Stimulated activated CD4-positive, alpha-beta T cell treated with anti-CD3 and anti-CD28 coated beads, TNF-alpha, amount 100 ng/mL, for 24 hours (primary cell): ENCODE results near the gene TSPAN15.
"Not testable (repeated sequence)": the region's sequence is repeated elsewhere in the genome, so short reads cannot be mapped to it uniquely, and the experiment has no call there.

Source experiments
- DNase-seq, 3 experiments: peaks; one replicate each; pipeline ENCODE4 v3.0.0-alpha.2; 2020; ENCODE audit warnings: low read depth in 3 of 3

The TSPAN15 gene

DNA sequence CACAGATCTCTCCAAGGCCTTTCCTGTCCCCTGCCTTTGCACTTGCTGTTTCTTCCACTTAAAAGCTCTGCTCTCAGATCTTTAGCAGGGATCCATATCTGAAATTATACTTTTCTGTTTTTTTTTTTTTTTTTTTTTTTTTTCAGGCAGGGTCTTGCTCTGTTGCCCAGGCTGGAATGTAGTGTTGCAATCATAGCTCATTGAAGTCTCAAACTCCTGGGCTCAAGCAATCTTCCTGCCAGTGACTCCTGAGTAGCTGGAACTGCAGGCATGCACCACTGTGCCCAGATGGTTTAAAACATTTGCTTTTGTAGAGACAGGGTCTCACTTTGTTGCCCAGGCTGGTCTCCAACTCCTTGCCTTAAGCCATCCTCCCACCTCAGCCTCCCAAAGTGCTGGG lies 5.0 kb upstream of the TSPAN15 start:
- no peak for DNase-seq

DNA sequence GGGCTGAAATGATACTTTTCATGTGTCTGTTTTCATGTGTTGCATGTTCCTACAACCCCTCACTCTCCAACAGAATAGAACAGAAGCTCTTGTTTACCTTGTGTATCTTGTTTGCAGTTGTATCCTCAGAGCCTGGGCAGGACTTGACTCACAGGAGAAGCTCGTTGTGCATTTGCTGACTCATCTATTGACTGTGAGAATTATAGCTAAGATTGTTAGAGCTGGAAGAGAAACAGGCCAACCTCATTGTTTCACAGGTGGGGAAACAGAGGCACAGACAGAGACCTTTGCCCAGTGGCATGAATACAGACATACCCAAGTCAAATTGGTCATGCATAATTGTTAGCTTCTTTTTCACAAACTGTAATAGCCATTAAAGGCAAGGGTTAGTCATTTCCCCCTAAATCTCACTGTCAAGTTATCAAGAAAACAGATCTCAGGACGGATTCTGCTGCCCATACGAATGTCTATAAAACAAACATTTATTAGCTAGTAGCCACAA lies 4.6 kb upstream of the TSPAN15 start:
- no peak for DNase-seq

DNA sequence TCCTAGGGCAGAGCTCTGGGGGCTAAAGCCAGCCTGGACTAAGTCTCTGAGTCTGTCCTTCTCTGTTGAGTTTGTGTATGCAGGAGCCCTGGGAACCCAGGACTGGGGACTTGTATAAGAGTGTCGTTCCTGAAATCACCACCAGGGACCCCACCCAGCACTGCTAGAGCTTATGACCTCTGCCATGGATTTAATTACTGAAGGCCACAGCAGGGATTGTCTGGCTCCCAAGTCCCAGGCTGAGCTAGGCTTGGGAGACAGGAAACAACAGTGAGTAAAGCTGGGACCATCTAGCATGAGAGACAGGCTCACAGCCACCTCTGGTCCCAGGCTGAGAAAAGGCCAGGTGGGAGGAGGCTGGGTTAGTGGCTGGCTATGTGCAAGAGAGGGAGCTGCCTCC lies 1.4 kb upstream of the TSPAN15 start:
- DNase-seq = peak in 2 of 3 experiments; percentile 18 to 30

DNA sequence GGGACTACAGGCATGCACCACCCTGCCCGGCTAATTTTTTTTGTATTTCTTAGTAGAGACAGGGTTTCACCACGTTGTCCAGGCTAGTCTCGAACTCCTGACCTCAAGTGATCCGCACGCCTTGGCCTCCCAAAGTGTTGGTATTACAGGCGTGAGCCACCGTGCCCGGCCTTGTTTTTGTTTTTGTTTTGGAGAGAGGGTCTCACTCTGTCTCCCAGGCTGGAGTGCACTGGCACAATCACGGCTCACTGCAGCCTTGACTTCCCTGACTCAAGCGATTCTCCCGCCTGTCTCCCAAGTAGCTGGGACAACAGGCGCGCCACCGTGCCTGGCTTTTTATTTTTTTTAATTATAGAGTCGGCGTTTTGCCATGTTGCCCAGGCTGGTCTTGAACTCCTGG lies 870 bp upstream of the TSPAN15 start:
- not testable (repeated sequence) for DNase-seq

DNA sequence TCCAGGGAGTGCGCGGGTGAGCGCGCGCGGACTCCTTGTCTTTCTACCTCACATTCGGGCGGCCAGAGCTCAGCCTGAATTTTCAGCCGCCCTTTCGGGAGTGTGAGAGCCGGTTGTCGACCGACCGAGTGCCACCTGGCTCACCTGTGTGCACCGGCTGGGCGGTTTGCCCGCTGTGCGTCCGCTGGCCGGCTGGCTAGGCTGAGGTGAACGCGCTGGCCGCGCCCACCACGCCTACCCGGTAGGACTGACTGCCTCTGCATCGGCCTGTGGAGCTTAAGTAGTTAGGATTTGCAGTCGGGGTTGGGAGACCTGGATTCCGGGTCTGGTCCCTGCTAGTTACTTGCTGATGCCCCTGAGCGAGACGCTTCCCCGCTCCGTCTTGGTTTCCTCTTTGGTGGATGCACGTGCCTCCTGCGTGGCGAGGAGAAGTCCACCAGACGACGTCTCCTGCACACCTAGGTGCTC lies 553 bp downstream of the TSPAN15 start:
- peak in 1 of 3 experiments; percentile 5 for DNase-seq

DNA sequence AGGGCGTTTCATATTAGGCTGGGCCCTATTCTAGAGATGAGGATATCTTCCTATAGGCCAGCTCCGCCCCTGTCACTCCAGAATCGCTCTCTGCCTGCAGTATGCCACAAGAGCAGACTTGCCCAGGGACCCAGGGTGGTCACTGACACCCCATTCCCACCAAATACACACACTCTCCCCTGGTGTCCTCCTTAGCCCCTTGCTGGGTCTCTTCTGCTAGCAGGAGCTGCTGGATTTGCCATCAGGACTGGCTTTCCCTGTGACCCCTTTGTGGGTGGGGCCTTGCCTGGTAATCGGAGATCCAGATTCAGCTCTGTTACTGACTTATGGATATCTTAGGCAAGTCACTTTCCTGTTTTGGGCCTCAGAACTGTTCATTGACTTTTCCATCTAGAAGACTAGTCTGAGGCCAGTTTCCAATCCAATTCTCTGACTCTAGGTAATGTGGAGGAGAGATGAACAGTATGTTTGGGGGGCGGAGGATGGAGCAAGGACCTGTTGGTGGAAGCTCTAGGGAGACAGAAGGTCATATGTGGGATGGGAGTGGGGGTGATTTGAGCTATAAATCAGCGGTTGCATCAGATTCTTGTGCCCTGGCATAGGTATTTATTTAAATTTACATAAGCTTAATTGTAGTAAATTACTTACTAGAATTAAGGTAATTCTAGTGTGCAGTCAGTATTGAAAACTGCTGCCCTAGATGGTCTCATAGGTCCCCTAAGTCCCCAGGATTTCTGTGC lies 1.6 kb downstream of the TSPAN15 start:
- no peak for DNase-seq

DNA sequence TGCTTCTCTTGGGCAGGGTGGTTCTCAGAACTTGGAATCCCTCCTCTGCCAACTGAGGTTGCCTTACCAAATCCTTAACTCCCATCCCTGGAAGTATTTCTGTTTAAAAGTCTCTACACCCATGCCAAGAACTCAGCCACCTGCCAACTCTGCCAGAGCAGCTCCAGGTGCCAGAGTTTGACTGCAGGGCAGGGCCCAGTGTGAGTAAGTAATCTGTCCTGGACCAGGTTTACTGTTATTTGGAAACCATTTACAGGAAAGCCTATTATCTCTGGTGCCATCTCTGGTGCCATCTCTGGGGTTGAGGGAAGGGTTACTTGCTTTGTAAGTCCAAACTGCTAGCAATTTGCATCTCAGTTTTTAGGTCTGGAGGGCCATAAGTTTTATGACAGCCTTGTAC lies 2.5 kb downstream of the TSPAN15 start:
- no peak for DNase-seq

DNA sequence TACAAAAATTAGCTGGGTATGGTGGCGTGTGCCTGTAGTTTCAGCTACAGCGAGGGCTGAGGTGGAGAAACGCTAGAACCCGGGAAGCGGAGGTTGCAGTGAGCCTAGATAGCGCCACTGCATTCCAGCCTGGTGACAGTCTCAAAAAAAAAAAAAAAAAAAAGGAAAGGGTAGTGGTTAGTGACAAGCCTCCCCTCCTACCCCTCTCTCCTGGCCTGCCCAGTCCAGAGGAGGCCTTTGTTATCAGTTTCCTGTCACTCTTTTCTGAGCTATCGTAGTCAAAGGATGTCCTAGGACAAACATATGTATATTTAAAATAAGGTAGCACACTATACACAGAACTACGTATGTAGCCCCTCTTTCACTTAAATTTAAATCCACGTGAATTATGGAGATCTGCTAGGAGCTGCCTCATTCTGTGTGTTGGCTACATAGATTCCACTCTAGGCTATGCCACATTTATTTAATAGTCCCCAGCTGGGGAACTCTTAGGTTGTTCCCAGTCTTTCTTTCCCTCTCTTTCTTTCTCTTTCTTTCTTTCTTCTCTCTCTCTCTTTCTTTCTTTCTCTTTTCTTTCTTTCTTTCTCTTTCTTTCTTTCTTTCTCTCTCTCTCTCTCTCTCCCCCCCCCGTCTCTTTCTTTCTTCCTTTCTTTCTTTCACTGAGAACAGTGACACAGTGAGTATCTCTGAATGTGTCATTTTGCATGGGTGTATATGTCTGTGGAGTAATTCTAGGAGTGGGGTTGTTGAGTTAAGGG lies 3.9 kb downstream of the TSPAN15 start:
- no peak for DNase-seq

DNA sequence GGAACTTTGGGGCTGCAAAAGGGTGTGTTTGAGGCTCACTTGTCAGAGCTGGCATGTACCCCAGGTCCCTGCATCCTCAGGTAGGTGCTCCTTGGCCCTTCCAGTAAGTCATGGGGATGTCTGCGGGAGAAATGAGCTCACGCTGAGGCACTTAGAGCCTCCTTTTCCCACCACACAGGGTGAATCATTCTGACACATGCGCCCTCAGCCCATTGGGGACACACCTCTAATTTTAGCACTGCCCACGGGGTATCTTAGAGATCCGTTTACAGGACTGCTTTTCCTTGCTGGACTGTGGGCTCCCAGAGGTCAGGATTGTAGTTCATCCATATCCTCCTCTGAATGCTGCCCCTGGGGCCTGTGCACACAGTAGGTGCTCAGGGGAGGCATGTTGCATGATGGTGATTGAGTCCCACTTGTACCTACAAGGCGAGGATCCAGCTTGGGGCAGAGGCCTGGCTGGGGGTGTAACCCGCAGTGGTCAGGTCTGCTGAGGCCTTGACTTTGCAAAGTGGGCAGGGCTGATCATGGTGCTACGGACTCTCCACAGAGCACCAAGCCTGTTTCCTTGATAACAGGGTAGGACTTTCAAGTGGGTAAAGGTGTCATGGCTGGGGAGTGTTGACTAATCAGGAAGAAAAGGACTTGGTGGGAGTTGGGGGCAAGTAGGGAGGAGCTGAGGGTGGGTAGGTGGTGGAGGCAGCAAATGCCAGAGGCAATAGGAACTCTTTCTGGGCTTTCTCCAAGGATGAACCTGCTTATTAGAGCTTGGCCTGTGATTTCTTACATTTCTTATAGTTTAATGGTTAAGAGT lies 5.8 kb downstream of the TSPAN15 start:
- DNase-seq = no peak

DNA sequence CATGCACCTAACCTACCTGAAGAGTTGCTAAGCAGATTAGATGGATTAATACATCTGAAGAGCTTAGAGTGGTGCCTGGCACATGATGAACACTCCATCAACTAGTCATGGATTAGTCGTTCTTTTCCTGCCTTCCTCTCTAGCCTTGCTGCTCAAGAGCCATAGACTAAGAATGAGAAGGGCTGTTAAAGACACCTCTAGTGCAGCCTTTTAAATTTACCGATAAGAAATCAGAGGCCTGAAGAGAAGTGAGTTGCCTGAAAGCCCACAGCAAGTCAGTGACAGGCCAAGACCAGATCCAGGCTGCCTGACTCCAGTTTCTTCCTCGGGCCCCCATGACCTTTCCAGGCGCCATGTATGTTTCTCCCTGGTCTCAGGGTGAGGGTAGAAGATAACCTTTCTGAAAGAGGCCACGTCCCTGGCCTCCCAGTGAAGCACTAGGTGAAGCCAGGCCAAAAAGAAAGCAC lies 6.5 kb downstream of the TSPAN15 start:
- DNase-seq = no peak

DNA sequence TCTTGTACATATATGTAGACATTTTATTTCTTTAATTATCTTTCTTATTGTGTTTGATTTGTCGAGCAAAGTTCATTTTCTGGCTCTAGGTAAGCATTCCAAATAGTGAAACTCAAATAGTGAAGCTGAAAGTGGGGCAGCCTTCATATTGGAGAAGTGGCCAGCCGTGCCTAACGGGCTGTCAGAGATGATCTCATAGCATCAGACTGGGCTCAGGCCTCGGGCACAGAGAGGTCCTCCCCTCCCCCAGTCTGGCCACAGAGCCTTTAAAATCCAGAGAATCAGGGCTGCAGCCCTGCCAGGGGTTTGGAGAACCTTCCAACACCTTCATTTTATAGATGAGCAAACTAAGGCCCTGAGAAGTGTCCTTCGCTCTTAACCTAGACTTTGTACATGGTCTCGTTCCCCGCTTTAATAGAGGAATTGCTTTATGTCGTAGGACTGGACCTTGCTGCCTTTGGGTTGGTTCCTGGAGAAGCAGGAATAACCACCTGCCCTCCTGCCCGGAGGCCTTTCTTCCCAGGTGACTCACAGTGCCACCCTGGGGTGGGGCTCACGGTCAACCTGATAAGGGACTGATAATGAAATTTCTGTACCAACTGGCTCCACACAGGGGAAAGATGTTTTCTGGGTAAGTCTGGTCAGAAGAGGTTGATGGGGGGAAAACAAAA lies 7.3 kb downstream of the TSPAN15 start:
- DNase-seq = no peak

DNA sequence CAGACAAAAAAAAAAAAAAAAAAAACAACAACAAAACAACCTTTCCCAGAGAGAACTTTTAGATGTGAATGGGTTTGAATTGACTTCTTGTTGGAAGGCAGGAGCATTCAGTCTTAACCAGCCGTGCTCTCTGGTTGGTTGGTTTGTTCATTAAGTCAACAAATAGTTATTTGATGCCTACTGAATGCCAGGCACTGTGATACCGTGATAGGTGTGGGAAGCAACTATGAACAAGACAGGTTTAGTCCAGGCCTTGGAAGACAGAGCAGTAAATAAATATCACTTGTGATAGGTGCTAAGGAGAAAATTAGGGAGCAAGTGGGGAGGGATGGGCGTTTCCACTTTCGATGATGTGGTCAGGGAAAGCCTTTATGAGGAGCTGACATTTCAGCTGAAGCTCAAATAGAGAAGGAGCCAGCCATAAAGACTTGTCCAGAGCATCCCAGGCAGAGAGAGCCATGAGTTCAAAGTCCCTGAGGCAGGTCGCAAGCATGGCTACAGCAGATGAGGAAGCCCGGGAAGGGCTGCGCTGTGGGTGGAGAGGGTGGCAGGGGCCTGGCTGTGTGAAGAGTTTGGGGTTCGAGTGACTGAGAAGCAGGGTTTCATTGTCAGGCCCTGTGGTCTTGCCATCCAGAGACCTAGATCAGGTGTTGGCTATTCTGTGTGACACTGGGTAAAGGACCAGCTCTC lies 8.0 kb downstream of the TSPAN15 start:
- no peak for DNase-seq

DNA sequence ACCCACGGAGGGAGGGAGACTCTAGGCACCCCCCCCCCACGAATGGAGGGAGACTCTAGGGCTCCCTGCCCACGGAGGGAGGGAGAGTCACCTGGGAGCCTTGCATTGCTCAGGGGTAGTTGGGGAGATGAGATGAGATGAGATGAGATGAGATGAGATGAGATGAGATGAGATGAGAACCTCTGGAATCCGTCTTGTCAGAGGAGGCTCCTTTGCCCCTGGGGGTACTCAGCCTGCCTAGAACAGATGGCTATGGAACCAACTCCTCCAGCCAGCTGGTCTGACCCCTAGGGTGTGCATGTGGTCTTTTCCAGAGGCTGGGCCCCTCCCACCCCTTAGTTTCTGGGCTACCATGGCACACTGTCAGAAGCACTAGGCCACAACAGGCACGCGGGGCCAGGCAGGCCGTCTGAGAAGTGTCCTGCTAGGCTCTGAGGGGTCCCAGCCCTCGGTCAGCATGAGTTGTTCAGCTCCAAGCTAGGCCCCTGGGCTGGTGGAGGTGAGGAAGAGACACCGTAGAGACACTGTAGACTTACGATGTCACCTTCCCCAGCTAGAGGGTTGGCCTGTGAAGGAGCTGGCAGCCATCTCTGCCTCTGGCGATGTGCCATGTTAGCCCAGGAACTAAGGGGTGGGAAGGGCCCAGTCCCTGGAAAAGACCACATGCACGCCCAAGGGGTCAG lies 8.8 kb downstream of the TSPAN15 start:
- DNase-seq = no peak

DNA sequence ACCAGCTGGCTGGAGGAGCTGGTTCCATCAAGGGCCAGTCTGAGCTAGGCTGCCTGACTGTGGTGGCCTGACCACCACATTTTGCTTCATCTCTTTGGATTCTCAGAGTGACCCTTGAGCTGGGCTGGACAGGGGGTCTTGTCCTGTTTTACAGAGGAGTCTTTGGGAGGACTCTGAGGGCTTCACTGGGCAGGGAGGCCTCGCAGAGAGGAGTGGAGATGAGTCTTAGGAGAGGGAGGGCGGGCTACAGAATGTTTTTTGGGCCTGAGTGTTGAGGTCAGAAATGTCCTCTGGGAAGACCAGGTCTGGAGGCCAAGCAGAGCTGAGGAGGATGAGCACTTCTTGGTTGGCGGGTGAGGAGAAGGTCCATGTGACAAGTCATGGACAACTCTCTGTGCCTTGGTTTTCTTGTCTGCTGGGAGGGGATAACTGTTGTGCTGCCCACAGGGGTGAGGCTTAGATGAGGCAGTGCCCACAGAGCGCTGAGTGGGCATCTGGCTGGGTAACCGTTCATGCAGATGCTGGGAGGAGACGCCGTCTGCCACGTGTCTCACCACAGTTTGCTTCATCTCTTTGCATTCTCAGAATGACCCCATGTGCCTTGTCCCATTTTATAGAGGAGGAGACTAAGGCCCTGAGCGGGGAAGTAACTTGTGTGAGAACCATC lies 9.4 kb downstream of the TSPAN15 start:
- no peak for DNase-seq

DNA sequence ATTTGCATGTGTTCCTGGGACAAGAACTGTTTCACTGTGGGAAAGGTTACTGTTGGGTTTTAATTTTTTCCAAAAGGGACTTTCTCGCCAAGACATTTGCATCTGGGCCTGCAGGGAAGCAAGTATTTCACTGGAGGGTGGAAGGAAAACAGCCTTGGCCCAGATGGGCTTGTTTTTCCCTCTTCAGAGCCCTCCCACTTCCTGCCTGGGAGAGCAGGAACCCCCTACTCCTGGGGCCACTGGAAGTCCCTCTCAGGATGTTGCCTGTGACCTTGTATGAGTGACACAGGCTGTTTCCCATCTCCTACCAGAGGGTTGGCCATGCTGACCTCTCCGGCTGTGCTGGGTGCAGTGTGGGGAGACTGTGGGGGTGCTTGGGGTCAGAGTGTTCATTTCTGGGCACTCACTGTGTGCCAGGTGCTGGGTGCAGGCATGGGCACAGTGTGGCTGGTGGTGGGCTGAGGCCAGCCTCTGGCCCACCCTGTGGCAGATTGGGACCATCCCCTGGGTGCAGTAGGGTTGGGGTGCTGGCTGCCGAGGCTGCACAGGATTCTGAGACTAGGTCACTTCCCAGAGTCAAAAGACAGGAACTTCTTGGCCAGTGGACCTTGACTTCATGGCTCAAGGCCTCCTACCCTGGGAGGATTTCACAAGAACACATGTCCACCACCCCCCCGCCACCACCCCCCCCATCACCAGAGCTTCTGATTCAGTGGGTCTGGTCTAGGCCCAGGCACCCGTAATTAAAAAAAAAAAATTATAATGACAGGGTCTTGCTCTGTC lies 10.2 kb downstream of the TSPAN15 start:
- DNase-seq = no peak

DNA sequence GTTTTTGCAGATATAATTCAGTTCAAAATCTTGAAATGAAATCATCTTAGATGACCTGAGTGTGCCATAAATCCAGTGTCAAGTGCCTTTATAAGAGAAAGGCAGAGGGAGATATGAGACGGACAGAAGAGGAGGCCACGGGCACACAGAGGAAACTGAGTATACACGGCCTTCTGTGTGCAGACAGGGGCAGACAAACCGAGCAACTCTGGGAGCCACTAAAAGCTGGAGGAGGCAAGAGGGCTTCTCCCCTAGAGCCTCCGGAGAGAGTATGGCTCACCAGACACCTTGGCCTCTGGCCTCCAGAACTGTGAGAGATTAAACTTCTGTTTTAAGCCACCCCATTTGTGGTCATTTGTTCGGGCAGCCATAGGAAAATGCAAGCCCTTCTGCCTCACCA lies 12.6 kb downstream of the TSPAN15 start:
- DNase-seq = no peak

DNA sequence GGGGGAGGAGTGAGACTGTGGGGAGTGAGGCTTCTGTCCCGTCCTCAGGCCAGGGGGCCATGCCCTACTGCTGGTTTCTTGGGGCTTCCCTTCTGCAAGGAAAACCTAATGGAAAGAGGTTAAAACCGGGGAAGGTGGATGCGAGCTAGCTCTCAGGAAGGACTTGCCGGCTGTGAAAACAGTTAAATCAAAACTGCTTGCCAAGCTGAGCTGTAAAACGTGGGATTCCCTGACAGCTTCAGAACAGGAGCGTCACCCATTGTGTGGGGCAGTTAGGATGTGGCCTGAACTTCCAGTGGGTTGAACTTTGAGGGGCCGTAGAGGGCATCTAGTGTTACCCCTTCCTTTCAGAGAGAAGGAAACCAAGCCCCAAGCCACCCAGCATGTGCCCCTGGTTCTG lies 13.1 kb downstream of the TSPAN15 start:
- DNase-seq = no peak

DNA sequence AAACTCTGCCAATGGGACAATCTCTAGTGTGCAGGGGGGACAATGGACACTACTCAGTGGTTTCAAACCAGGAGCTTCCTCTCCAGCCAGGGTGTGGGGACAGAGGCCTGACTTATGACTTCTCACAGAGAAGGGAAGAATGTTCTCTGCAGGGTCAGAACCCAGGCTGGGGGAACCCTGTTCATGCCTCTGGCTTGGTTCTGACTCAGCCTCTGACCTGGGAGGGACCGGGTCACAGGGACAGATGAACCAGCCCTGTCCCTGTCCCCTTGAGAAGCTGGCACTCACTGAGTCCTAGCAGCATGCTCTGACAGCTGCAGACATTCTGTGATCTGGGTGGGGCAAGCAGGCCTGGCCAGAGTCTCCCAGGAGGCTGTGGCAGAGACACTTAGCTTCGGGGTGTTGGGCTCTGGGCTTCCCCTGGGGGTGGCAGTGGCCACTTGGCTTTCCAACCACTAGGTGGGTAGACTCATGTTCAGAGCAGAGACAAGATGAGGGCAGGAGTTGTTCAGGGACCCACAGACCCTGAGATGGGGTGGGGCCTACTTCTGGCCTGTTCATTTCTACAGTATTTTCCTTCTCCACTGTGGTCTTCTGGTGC lies 13.6 kb downstream of the TSPAN15 start:
- DNase-seq = no peak
